GM19099 (cell line): ENCODE data around the gene OR4C15.

ENCODE experiments used
- POLR2A ChIP-seq: IDR thresholded peaks from 3 replicates; pipeline ENCODE4 v1.6.1; 2011; ENCODE audit warnings: low read depth; ENCODE audit not compliant: insufficient read length; ENCODE audit errors: extremely low read depth

Gene OR4C15

GRCh38 chr11:55554169-55554568 lies at the start of gene OR4C15:
OR4C15 (plus strand) TSS chr11:55554469; CDS start chr11:55554469, 0 bp downstream.
- TF ChIP-seq POLR2A, result no peak

DNA sequence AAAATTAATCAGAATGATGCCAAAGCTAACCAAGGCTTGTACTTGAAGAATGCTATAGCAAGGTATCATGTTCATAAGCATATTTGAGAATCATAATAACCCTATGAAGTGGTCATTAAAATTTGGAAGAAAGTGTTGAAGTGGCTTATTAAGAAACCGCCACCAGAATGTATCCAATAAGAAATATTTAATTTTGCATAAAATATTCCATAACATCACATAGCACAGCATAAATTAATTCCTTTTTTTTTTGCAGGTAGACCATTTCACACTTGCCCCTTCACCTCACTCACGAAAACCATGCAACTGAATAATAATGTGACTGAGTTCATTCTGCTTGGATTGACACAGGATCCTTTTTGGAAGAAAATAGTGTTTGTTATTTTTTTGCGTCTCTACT lies 17.6 kb downstream of the OR4C15 start, which contains the start of gene OR4C16:
Gene OR4C16, plus strand, starts transcription at position 301 of the 400 bp plus-strand sequence. Its CDS starts 0 bp downstream, at position 301.
- no peak for TF ChIP-seq POLR2A

DNA sequence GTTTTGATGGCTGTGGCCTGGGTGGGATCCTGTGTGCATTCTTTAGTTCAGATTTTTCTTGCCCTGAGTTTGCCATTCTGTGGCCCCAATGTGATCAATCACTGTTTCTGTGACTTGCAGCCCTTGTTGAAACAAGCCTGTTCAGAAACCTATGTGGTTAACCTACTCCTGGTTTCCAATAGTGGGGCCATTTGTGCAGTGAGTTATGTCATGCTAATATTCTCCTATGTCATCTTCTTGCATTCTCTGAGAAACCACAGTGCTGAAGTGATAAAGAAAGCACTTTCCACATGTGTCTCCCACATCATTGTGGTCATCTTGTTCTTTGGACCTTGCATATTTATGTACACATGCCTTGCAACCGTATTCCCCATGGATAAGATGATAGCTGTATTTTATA lies 18.3 kb downstream of the OR4C15 start:
- TF ChIP-seq POLR2A, result no peak
